Trophoblast cell (in vitro differentiated cells and primary cell): ENCODE results near the gene PAIP2.

Experiments used
- DNase-seq, 2 donors: peaks; one replicate each; pipeline ENCODE4 v3.0.0-alpha.2; 2016
- H2AFZ ChIP-seq: 2 replicates; pipeline ENCODE4 v1.6.1; 2013; ENCODE audit warnings: low read length, moderate library complexity, mild to moderate bottlenecking; ENCODE audit not compliant: insufficient read depth, poor library complexity
- H2AK5ac ChIP-seq: 2 replicates; pipeline ENCODE4 v1.6.1; 2013; ENCODE audit warnings: mild to moderate bottlenecking, low read length
- H2BK120ac ChIP-seq: 2 replicates; pipeline ENCODE4 v1.6.1; 2013; ENCODE audit warnings: low read length, mild to moderate bottlenecking, moderate library complexity; ENCODE audit not compliant: insufficient read depth, poor library complexity
- H2BK12ac ChIP-seq: 2 replicates; pipeline ENCODE4 v1.6.1; 2013; ENCODE audit warnings: mild to moderate bottlenecking, low read length, moderate library complexity
- H2BK5ac ChIP-seq: 2 replicates; pipeline ENCODE4 v1.6.1; 2013; ENCODE audit warnings: low read length, low read depth, moderate library complexity, mild to moderate bottlenecking; ENCODE audit not compliant: poor library complexity
- H3K14ac ChIP-seq: 2 replicates; pipeline ENCODE4 v1.6.1; 2013; ENCODE audit warnings: mild to moderate bottlenecking, low read length
- H3K18ac ChIP-seq: 2 replicates; pipeline ENCODE4 v1.6.1; 2013; ENCODE audit warnings: mild to moderate bottlenecking, low read length
- H3K23ac ChIP-seq: 2 replicates; pipeline ENCODE4 v1.6.1; 2013; ENCODE audit warnings: low read length
- H3K27ac ChIP-seq: 2 replicates; pipeline ENCODE4 v1.5.1; 2013; ENCODE audit warnings: low read depth, mild to moderate bottlenecking, inconsistent platforms, low read length, moderate library complexity
- H3K27me3 ChIP-seq: 2 replicates; pipeline ENCODE4 v1.6.1; 2013; ENCODE audit warnings: inconsistent platforms, mild to moderate bottlenecking, low read length, moderate library complexity; ENCODE audit not compliant: insufficient read depth
- H3K36me3 ChIP-seq, 2 experiments: 1 replicate in 1 of 2; 2 replicates in 1 of 2; pipeline ENCODE4 v1.6.1; 2013; ENCODE audit warnings: low read length in 2 of 2, mild to moderate bottlenecking in 2 of 2, moderate library complexity in 1 of 2; ENCODE audit not compliant: insufficient read depth in 2 of 2, control insufficient read depth in 1 of 2
- H3K4ac ChIP-seq: 2 replicates; pipeline ENCODE4 v1.6.1; 2013; ENCODE audit warnings: low read depth, mild to moderate bottlenecking, low read length, moderate library complexity
- H3K4me1 ChIP-seq, 2 experiments: 1 replicate in 1 of 2; 2 replicates in 1 of 2; pipeline ENCODE4 v1.6.1; 2013; ENCODE audit warnings: low read length in 2 of 2, mild to moderate bottlenecking in 2 of 2, moderate library complexity in 1 of 2; ENCODE audit not compliant: insufficient read depth in 2 of 2, control insufficient read depth in 1 of 2
- H3K4me2 ChIP-seq: 2 replicates; pipeline ENCODE4 v1.6.1; 2013; ENCODE audit warnings: inconsistent platforms, mild to moderate bottlenecking, low read length, moderate library complexity
- H3K4me3 ChIP-seq: 2 replicates; pipeline ENCODE4 v1.5.1; 2013; ENCODE audit warnings: mild to moderate bottlenecking, low read depth, low read length, inconsistent platforms
- H3K79me1 ChIP-seq: one replicate; pipeline ENCODE4 v1.6.1; 2013; ENCODE audit warnings: low read length
- H3K79me2 ChIP-seq: 2 replicates; pipeline ENCODE4 v1.6.1; 2013; ENCODE audit warnings: low read length, mild to moderate bottlenecking; ENCODE audit not compliant: control insufficient read depth, insufficient read depth, poor library complexity
- H3K9ac ChIP-seq: 2 replicates; pipeline ENCODE4 v1.6.1; 2013; ENCODE audit warnings: mild to moderate bottlenecking, low read length
- H3K9me3 ChIP-seq: 2 replicates; pipeline ENCODE4 v1.6.1; 2013; ENCODE audit warnings: low read depth, mild to moderate bottlenecking, control low read depth, inconsistent platforms, low read length; ENCODE audit not compliant: insufficient read depth
- H4K12ac ChIP-seq: 2 replicates; pipeline ENCODE4 v1.6.1; 2013; ENCODE audit warnings: low read depth, mild to moderate bottlenecking, low read length, moderate library complexity
- H4K8ac ChIP-seq: 2 replicates; pipeline ENCODE4 v1.6.1; 2013; ENCODE audit warnings: low read depth, mild to moderate bottlenecking, low read length, moderate library complexity
- H4K91ac ChIP-seq: one replicate; pipeline ENCODE4 v1.6.1; 2013; ENCODE audit warnings: low read depth, mild to moderate bottlenecking, low read length, moderate library complexity
- WGBS: extraction: QIAGEN DNeasy Blood & Tissue Kit; methylation state at CpG from one replicate; pipeline ENCODE4 v1.1.7; 2013; ENCODE audit warnings: missing lambda C conversion rate; ENCODE audit not compliant: insufficient read length, insufficient coverage; ENCODE audit errors: extremely low coverage; 5-methylcytosine and 5-hydroxymethylcytosine counted together

Gene PAIP2

DNA sequence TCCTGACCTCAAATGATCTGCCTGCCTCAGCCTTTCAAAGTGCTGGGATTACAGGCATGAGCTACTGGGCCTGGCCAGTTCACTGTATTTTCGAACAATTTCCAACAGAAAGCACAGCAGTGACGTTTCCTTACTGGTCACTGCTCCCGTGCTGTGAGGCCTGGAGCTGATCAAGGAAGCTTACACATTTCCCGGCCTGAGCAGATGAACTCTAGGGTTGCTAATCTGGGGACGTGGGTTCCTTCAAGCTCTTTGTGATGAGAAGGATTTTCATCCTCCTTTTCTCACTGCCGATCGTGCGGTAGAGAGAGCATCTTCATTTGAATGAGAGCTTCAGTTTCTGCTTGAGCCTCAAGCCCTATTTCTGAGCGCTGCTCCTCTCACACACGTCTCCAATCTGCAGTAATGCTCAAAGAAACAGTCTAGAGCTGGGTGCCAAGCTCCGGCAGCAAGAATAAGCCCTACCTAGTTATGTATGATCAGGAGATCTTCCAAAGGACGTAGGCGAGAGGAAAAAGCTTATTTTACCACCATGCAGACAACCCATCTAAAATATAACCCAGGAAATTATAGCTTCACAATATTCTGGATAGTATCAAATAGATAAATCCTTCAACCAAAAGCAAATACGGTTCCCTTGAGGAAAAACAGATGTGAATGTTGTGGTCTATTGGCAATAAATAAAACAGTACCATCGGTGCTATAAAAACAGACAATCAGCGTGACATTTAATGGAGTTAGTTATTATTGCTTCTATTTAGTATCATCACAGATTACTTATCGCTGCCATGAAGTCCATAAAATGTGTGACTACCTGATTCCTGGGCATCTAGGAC, 69.6 kb downstream of the PAIP2 start:
- Histone ChIP-seq H3K23ac (no peak overlapping the region), H2BK5ac (no peak overlapping the region), H4K91ac (no peak overlapping the region), H4K12ac (no peak overlapping the region), H2BK120ac (no peak overlapping the region), H3K4me1 (no peaks in the 10 kb centered on the region), H3K18ac (no peak overlapping the region), H3K36me3 (peaks cover 0 to 2% of the 10 kb centered on the region in 2 experiments), H3K4me2 (no peak overlapping the region), H3K27ac (no peak overlapping the region), H2AK5ac (no peak overlapping the region), H2AFZ (no peak overlapping the region), H2BK12ac (no peak overlapping the region), H3K4me3 (no peak overlapping the region), H4K8ac (no peak overlapping the region), H3K14ac (no peak overlapping the region), H3K27me3 (no peaks in the 10 kb centered on the region), H3K79me2 (no peaks in the 10 kb centered on the region), H3K4ac (no peak overlapping the region), H3K79me1 (no peaks in the 10 kb centered on the region), H3K9ac (peak overlapping the region; percentile 30), H3K9me3 (no peaks in the 10 kb centered on the region)
- DNase-seq: no peak
- no CpG with 5 or more reads among the region's 17 CpGs for WGBS

DNA sequence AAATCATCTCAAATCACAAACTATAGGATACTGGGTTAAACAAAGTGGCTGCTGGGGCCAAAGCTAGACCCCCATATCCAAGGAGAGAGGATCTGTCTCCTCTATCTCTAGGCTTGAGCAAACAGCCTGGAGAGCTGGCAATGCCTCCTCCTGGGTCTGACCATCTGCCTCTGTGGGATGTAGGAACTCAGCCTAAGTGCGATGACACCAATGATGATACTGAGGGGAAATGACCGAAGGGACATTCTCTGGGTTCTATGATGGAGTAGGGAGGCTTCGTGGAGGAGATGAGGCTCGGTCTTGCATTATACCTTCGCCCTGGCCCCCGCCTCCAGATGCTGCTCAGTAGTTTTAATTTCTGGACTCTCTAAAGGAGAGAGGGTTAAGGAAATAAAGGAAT, 71.5 kb downstream of the PAIP2 start:
- Histone ChIP-seq H4K12ac (no peak overlapping the region), H3K4me3 (no peak overlapping the region), H3K23ac (no peak overlapping the region), H3K79me2 (no peaks in the 10 kb centered on the region), H3K4me1 (no peaks in the 10 kb centered on the region), H3K4ac (no peak overlapping the region), H3K18ac (no peak overlapping the region), H3K9ac (no peak overlapping the region), H3K79me1 (no peaks in the 10 kb centered on the region), H3K27me3 (no peaks in the 10 kb centered on the region), H2AFZ (no peak overlapping the region), H2BK120ac (no peak overlapping the region), H4K8ac (no peak overlapping the region), H2BK5ac (no peak overlapping the region), H3K36me3 (peaks cover 0 to 2% of the 10 kb centered on the region in 2 experiments), H2AK5ac (no peak overlapping the region), H4K91ac (no peak overlapping the region), H3K4me2 (no peak overlapping the region), H2BK12ac (no peak overlapping the region), H3K9me3 (no peaks in the 10 kb centered on the region), H3K27ac (no peak overlapping the region), H3K14ac (no peak overlapping the region)
- WGBS: no CpG with 5 or more reads among the region's 6 CpGs
- DNase-seq: no peak

DNA sequence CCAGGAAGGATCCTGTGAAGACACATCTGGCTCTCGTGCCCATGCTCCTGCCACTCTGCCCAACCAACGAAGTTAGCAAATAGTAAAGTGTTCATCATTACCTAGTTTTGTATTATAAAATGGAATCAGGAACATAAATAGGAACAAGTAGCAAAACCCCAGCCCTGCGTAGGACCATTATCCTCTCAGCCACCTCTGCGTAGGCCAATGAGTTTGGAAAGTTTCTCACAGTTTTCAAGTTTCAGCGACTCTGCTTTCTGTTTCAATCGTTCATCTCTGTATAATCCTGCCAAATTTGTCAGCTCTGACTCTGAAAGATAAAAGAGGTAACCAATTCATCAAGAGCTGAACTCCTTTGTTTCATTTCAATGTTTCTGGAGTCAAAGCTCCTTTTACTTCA, 72.3 kb downstream of the PAIP2 start:
- H3K36me3 ChIP-seq: peaks cover 0 to 2% of the 10 kb centered on the region in 2 experiments
- WGBS: no CpG with 5 or more reads among the region's 6 CpGs
- H3K79me1 ChIP-seq: no peaks in the 10 kb centered on the region

DNA sequence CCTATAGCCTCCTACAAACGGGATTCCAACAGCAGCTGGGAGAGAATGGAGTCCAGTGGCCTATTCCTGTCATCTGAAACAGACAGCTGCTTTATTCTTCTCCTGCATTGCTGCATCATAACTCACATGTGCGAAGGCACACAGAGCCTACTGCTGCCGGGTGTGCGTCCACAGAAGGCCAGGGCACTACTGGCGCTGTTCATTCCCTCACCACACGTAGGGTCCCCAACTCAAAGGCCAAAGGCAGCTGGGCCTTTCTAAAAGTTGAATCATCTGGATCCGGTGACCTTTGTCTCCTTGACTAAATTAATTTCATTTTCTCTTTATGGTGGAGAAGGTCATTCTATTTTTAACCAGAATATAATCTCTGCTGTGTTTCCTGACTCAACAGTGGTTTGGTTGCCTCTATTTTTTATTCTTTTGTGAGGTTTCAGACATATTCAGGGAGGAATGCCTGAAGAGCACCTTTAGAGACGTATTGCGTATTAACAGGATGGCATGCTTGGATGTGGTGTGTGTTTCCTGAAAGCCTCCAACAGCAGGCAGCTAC, 73.0 kb downstream of the PAIP2 start:
- Histone ChIP-seq H4K12ac (no peak overlapping the region), H3K4ac (no peak overlapping the region), H4K8ac (no peak overlapping the region), H3K9me3 (no peaks in the 10 kb centered on the region), H3K27ac (no peak overlapping the region), H2BK12ac (no peak overlapping the region), H3K79me2 (no peaks in the 10 kb centered on the region), H3K36me3 (peaks cover 2 to 5% of the 10 kb centered on the region in 2 experiments), H3K27me3 (no peaks in the 10 kb centered on the region), H2AK5ac (no peak overlapping the region), H3K14ac (no peak overlapping the region), H3K4me2 (no peak overlapping the region), H2BK5ac (no peak overlapping the region), H2AFZ (no peak overlapping the region), H3K4me1 (no peaks in the 10 kb centered on the region), H3K9ac (no peak overlapping the region), H3K18ac (no peak overlapping the region), H3K4me3 (no peak overlapping the region), H4K91ac (no peak overlapping the region), H3K23ac (no peak overlapping the region), H3K79me1 (no peaks in the 10 kb centered on the region), H2BK120ac (no peak overlapping the region)
- WGBS: no CpG with 5 or more reads among the region's 9 CpGs
- no peak for DNase-seq

More for the DNA sequence above, 72.3 kb downstream of the PAIP2 start:
- Histone ChIP-seq H3K4me1 (no peaks in the 10 kb centered on the region), H3K18ac (no peak overlapping the region), H2AFZ (no peak overlapping the region), H3K4ac (no peak overlapping the region), H2AK5ac (no peak overlapping the region), H3K14ac (no peak overlapping the region), H3K9me3 (no peaks in the 10 kb centered on the region), H2BK5ac (no peak overlapping the region), H2BK120ac (no peak overlapping the region), H3K27ac (no peak overlapping the region), H4K12ac (no peak overlapping the region), H3K27me3 (no peaks in the 10 kb centered on the region), H3K4me2 (no peak overlapping the region), H4K8ac (no peak overlapping the region), H3K79me2 (no peaks in the 10 kb centered on the region), H3K4me3 (no peak overlapping the region), H3K9ac (no peak overlapping the region), H4K91ac (no peak overlapping the region), H2BK12ac (no peak overlapping the region), H3K23ac (no peak overlapping the region)
- DNase-seq: no peak
